GM12873 (cell line): Measurements from ENCODE around the gene XYLT1.

Experiments
- TF ChIP-seq, protein P1 (sequence below): IDR thresholded peaks from 2 replicates; pipeline ENCODE4 v1.5.1; 2012; ENCODE audit warnings: low read depth, mild to moderate bottlenecking, moderate library complexity, low read length, control low read depth; ENCODE audit not compliant: insufficient read depth; ENCODE audit errors: missing control alignments

Gene XYLT1

GRCh38 chr16:17432901-17433576, 37.7 kb downstream of the XYLT1 start:
- TF ChIP-seq, protein P1, sequence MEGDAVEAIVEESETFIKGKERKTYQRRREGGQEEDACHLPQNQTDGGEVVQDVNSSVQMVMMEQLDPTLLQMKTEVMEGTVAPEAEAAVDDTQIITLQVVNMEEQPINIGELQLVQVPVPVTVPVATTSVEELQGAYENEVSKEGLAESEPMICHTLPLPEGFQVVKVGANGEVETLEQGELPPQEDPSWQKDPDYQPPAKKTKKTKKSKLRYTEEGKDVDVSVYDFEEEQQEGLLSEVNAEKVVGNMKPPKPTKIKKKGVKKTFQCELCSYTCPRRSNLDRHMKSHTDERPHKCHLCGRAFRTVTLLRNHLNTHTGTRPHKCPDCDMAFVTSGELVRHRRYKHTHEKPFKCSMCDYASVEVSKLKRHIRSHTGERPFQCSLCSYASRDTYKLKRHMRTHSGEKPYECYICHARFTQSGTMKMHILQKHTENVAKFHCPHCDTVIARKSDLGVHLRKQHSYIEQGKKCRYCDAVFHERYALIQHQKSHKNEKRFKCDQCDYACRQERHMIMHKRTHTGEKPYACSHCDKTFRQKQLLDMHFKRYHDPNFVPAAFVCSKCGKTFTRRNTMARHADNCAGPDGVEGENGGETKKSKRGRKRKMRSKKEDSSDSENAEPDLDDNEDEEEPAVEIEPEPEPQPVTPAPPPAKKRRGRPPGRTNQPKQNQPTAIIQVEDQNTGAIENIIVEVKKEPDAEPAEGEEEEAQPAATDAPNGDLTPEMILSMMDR = no peak

DNA sequence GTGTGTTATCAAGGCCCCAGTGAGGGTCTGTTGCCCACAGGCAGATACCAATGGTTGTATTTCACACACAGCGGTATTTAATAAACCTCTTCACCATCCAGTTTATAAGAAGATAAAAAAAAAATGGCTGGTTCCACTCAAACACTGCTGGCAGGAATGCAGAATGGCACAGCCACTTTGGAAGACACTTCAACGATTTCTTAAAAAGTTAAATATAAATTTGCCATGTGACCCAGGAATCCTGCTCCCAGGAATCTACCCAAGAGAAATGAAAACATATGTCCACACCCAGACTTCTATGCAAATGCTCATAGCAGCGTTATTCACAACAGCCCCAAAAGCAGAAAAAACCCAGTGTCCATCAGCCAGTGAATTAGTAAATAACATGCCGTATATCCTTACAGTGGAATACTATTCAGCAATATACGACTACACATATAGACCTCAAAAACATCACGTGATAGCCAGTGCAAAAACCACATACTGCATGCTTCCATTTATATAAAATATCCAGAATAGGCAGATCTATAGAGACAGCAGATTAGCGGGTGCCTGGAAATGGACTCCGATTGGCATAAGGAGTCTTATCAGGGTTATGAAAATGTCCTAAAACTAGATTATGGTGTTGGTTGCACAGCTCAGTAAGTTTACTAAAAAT, 38.7 kb downstream of the XYLT1 start:
- TF ChIP-seq, protein P1 = no peak

- TF ChIP-seq, protein P1 = no peak
Measured at GRCh38 chr16:17431012-17431411, 39.7 kb downstream of the XYLT1 start.

DNA sequence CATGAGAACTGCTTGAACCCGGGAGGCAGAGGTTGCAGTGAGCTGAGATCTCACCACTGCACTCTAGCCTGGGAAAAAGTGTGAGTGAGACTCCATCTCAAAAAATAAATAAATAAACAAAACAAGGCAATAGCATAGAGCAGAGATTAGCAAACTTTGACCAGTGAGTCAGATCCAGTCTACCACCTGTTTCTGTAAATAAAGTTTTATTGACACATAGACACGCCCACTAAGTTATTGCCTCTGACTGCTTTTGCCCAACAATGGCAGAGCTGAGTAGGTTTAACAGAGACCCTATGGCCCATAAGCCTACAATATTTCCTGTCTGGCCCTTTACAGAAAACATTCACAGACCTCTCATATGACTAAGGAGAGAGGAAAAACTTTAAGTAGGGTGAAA, 44.3 kb downstream of the XYLT1 start:
- TF ChIP-seq, protein P1 = no peak

GRCh38 chr16:17424771-17425170, 46.0 kb downstream of the XYLT1 start:
- TF ChIP-seq, protein P1 = no peak

DNA sequence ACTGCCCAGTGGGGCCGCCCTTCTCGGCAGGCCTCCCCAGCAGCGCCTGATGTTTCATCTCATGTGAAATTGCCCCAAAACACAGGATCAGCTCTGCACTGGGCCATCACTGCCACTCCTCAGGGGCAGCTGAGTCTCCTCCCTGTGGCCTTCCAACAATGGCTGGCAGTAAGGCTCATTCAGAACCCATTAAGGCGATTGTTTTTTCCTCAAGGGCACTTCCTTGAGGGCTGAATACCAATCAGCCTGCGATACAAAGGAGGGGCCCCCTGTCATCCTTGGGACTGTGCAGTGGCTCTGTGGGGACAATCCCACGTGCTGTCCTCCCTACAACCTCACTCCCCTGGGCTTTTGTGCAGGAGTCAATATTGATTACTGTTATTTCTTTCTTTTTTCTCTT, 47.5 kb downstream of the XYLT1 start:
- TF ChIP-seq, protein P1 = no peak

DNA sequence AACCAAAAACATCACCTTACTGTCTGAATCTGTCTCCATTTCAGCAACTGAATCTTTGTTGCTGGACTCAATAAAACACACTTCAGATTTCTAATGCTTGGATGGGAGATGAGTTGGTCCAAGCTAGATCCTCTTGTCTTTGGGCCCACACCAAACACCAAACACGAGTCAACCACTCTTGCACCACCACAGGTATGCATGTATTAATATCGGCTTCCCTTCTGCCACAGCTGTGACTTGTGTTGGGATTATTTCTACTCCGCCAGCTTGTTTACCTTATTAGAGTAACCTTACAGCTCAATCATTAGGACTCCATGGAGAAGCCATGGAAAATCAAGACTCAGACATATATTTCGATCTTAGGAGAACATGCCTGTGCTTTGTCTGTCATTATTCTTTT, 49.9 kb downstream of the XYLT1 start:
- TF ChIP-seq, protein P1 = no peak
